Gastroesophageal sphincter (tissue), 3 donors: ENCODE measurements around the gene OPTC.

Experiments
- CTCF ChIP-seq, 4 experiments: fragments of 200-600 bp in 2 of 4; fragments of 450-650 bp in 2 of 4; sonication (generic) in 1 of 4; IDR thresholded peaks; one replicate each; pipeline ENCODE4 v1.5.1; 2017 to 2019; ENCODE audit warnings: antibody characterized with exemption in 4 of 4, mild to moderate bottlenecking in 2 of 4, moderate library complexity in 2 of 4
- EP300 ChIP-seq: sonication (generic); formaldehyde crosslinking; IDR thresholded peaks from one replicate; pipeline ENCODE4 v1.6.1; 2017; ENCODE audit warnings: antibody characterized with exemption, mild to moderate bottlenecking
- POLR2A ChIP-seq, 2 donors: fragments of 450-650 bp; IDR thresholded peaks; one replicate each; pipeline ENCODE4 v1.6.1; 2017; ENCODE audit warnings: antibody characterized with exemption in 2 of 2, mild to moderate bottlenecking in 2 of 2, moderate library complexity in 1 of 2

- no peak for TF ChIP-seq CTCF (IDR thresholded peaks at IDR 0.05)
- TF ChIP-seq EP300 = no peak
- TF ChIP-seq POLR2A (IDR thresholded peaks at IDR 0.05) = no peak
Measured at GRCh38 chr1:203520315-203520714, 26.4 kb downstream of the OPTC start.
